T-cell (primary cell): Measurements from ENCODE around the gene STIM1. TPM values are rescaled to one million over a fixed set of nuclear protein-coding genes. Genes with fewer than 3 reads are reported as not detected.

Source experiments
- ATAC-seq, 4 experiments: fragments of 200-7000 bp in 3 of 4; fragments of 150-1000 bp in 1 of 4; cut with Tn5 transposase; replicated peaks in 1 of 4; 1 replicate in 3 of 4; 2 replicates in 1 of 4; pipeline ENCODE4 v1.10.0; 2021; ENCODE audit warnings: moderate library complexity in 3 of 4, mild to moderate bottlenecking in 2 of 4, moderate number of reproducible peaks in 1 of 4
- CTCF ChIA-PET, 2 donors: fragments of 300-600 bp; sonication (Branson Sonifier 250); formaldehyde crosslinking; loops; one replicate each; lab custom pipeline; 2022; ENCODE audit warnings: antibody characterized with exemption in 2 of 2; lab: Charles Lee
- POLR2A ChIA-PET, 2 donors: fragments of 300-600 bp; sonication (Branson Sonifier 250); formaldehyde crosslinking; loops; one replicate each; lab custom pipeline; 2022; ENCODE audit warnings: antibody characterized with exemption in 2 of 2; lab: Charles Lee
- DNase-seq, 35 experiments: peaks; one replicate each; pipeline versions ENCODE4 v3.0.0 to v3.0.0-alpha.2; 2013 to 2023
- H3K27ac ChIP-seq: one replicate; pipeline ENCODE4 v1.5.1; 2013; ENCODE audit warnings: low read length
- H3K27me3 ChIP-seq, 2 experiments: replicated peaks in 1 of 2; 1 replicate in 1 of 2; 2 replicates in 1 of 2; pipeline versions ENCODE4 v1.6.1 to v1.7.0; 2013; ENCODE audit warnings: low read length in 1 of 2, mixed read lengths in 1 of 2; ENCODE audit not compliant: control insufficient read depth in 2 of 2, insufficient read depth in 2 of 2; ENCODE audit errors: extremely low read depth in 1 of 2
- H3K36me3 ChIP-seq, 2 donors: 1 replicate in 1 of 2; 2 replicates in 1 of 2; pipeline versions ENCODE4 v1.6.1 to v1.7.0; 2013; ENCODE audit warnings: low read length in 1 of 2; ENCODE audit not compliant: control insufficient read depth in 2 of 2, insufficient read depth in 1 of 2; ENCODE audit errors: extremely low read depth in 1 of 2
- H3K4me1 ChIP-seq, 2 experiments: 1 replicate in 1 of 2; 2 replicates in 1 of 2; pipeline versions ENCODE4 v1.6.1 to v1.7.0; 2013; ENCODE audit warnings: low read length in 2 of 2, mixed read lengths in 1 of 2; ENCODE audit not compliant: insufficient read depth in 2 of 2, control insufficient read depth in 1 of 2; ENCODE audit errors: extremely low read depth in 1 of 2
- H3K4me3 ChIP-seq, 2 donors: 1 replicate in 1 of 2; 2 replicates in 1 of 2; pipeline versions ENCODE4 v1.5.1 to v1.7.0; 2013; ENCODE audit warnings: mild to moderate bottlenecking in 2 of 2, low read length in 1 of 2, moderate library complexity in 1 of 2; ENCODE audit not compliant: control insufficient read depth in 1 of 2; ENCODE audit errors: extremely low read depth in 1 of 2
- H3K9me3 ChIP-seq: 2 replicates; pipeline ENCODE4 v1.7.0; 2013
- H3K27ac Mint-ChIP-seq, 2 donors: one replicate each; pipeline ENCODE4 v1.8.0; 2020 to 2021; ENCODE audit warnings: mild to moderate bottlenecking in 2 of 2, mixed read lengths in 2 of 2
- H3K27me3 Mint-ChIP-seq, 2 donors: one replicate each; pipeline ENCODE4 v1.8.0; 2021 to 2022; ENCODE audit warnings: mixed read lengths in 2 of 2
- H3K36me3 Mint-ChIP-seq: one replicate; pipeline ENCODE4 v1.8.0; 2021; ENCODE audit warnings: mixed read lengths
- H3K4me1 Mint-ChIP-seq, 3 donors: one replicate each; pipeline ENCODE4 v1.8.0; 2020 to 2022; ENCODE audit warnings: mixed read lengths in 3 of 3, mild to moderate bottlenecking in 1 of 3
- H3K4me3 Mint-ChIP-seq, 3 donors: one replicate each; pipeline ENCODE4 v1.8.0; 2020 to 2022; ENCODE audit warnings: mild to moderate bottlenecking in 3 of 3, mixed read lengths in 3 of 3, moderate library complexity in 3 of 3
- H3K9me3 Mint-ChIP-seq, 3 donors: one replicate each; pipeline ENCODE4 v1.8.0; 2020 to 2022; ENCODE audit warnings: mixed read lengths in 3 of 3
- WGBS: methylation state at CpG from one replicate; pipeline ENCODE4 v1.1.5; 2013; ENCODE audit warnings: missing lambda C conversion rate; ENCODE audit not compliant: insufficient coverage; 5-methylcytosine and 5-hydroxymethylcytosine counted together
- total RNA-seq, 35 experiments: library from RNA in 6 of 35; stranded (reverse) in 6 of 35; fragments of 120-200 nt in 1 of 35; gene quantifications; one replicate each; pipeline versions ENCODE4 v1.2.1 to v1.2.4 and lab custom pipeline; 2013 to 2026

The STIM1 gene
- total RNA-seq, 5 donors from 2014 or later (not counting 1 experiment from before 2014, with no cell fraction given) = 87.6 to 139 (median 94.5) TPM

DNA sequence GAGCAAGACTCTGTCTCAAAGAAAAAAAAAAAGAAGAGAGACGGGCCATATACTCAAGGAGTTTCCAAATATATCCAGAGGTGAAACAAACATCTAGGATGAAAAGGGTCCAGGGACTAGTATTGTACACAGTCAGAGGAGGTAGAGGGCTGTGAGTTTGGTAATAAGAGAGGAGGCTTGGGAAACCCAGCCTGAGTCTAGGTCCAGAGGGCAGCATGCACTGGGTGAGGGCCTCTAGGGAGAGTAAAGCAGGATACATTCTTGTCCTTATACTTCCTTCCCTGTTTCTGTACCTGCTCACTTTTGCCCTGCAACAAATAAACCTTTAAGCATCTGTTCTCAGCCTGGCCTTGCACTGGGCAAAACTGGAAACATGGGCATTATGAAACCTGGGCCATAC lies 31.5 kb downstream of the STIM1 start:
- H3K4me3 ChIP-seq = no peak overlapping the region
- DNase-seq (no peak), ATAC-seq (no peak)
- H3K36me3 Mint-ChIP-seq = peaks cover 3% of the 10 kb centered on the region
- H3K27me3 Mint-ChIP-seq = no peaks in the 10 kb centered on the region
- no peaks in the 10 kb centered on the region for H3K9me3 Mint-ChIP-seq
- ChIA-PET POLR2A (no interaction called here), CTCF (interaction anchor here in 1 of 2 donors (0.7 kb wide), 1 partner anchor 32 kb away, joined by 6 read pairs; the partner anchor contains the start of gene STIM1)
- peak overlapping the region in 1 of 2 donors; percentile 6 for H3K27ac Mint-ChIP-seq
- peaks cover 0 to 4% of the 10 kb centered on the region in 2 donors for H3K36me3 ChIP-seq
- no peaks in the 10 kb centered on the region for H3K27me3 ChIP-seq
- peaks cover 62 to 78% (median 75%) of the 10 kb centered on the region in 3 donors for H3K4me1 Mint-ChIP-seq
- no peak overlapping the region for H3K27ac ChIP-seq
- no peaks in the 10 kb centered on the region for H3K9me3 ChIP-seq
- H3K4me1 ChIP-seq = peaks cover 9 to 38% of the 10 kb centered on the region in 2 experiments
- no CpG with 5 or more reads among the region's 1 CpG for WGBS
- peak overlapping the region in 1 of 3 donors; percentile 8 for H3K4me3 Mint-ChIP-seq

DNA sequence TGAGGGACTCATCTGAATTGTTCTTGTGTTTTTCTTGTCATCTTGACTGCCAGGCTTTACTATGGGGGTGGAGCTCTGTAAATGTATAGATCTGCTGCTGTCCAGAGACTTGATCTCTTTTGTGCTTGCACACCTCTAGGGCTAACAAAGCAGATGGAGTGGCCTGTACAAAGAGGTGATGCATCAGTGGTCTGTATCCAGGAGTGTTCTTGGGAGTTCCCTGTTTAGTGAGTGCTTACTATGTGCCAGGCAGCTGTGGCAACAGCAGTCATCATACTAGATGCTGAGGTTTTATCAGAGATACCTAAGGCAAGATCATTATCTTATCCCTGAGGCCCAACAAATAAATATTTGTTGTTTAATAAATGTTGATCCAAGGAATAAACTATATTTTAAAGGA lies 33.4 kb downstream of the STIM1 start:
- H3K4me1 Mint-ChIP-seq = peaks cover 63 to 81% (median 78%) of the 10 kb centered on the region in 3 donors

DNA sequence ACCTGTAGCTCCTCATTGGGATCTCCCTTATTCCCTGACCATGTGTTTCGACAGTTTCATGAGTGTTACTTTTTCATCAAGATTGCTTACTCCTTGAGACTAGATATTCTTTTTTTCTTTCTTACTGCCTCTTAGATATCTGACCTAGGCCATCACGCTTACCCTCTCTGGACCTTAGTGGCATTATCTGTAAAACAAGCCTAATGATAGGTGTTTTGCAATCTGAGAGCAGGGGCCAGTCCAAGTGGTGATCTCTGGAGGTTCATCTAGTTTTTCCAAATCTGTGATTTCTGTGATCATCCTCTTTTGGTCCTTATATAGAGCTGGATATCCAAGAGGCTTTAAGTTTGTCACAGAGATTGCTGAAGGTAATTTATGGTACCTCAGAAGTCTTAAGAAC lies 34.5 kb downstream of the STIM1 start:
- H3K9me3 ChIP-seq = no peaks in the 10 kb centered on the region
- H3K4me1 ChIP-seq = peaks cover 22 to 54% of the 10 kb centered on the region in 2 experiments
- H3K27me3 ChIP-seq = no peaks in the 10 kb centered on the region
- no peak overlapping the region for H3K27ac ChIP-seq
- Mint-ChIP-seq H3K4me1 (peaks cover 67 to 80% (median 76%) of the 10 kb centered on the region in 3 donors), H3K27ac (peak overlapping the region; percentile 5 to 17), H3K27me3 (no peaks in the 10 kb centered on the region), H3K4me3 (no peak overlapping the region), H3K36me3 (peaks cover 14% of the 10 kb centered on the region), H3K9me3 (no peaks in the 10 kb centered on the region)
- POLR2A ChIA-PET = interaction anchor here in 1 of 2 donors (0.6 kb wide), 1 partner anchor 147 kb away, joined by 5 read pairs; no protein-coding TSS in a partner anchor
- H3K4me3 ChIP-seq = no peak overlapping the region
- CTCF ChIA-PET = interaction anchor here in 1 of 2 donors (1.3 to 1.9 kb wide), 2 partner anchors 25 to 41 kb away, joined by 3 to 5 read pairs; no protein-coding TSS in a partner anchor
- DNase-seq (no peak), ATAC-seq (no peak)
- WGBS = no CpG with 5 or more reads among the region's 2 CpGs
- peaks cover 0 to 10% of the 10 kb centered on the region in 2 donors for H3K36me3 ChIP-seq

More for the DNA sequence above, 33.4 kb downstream of the STIM1 start:
- Histone ChIP-seq H3K36me3 (peaks cover 0 to 10% of the 10 kb centered on the region in 2 donors), H3K4me1 (peaks cover 18 to 48% of the 10 kb centered on the region in 2 experiments), H3K27ac (no peak overlapping the region), H3K4me3 (no peak overlapping the region), H3K9me3 (no peaks in the 10 kb centered on the region), H3K27me3 (no peaks in the 10 kb centered on the region)
- CTCF ChIA-PET = no interaction called here
- POLR2A ChIA-PET = no interaction called here
- H3K36me3 Mint-ChIP-seq = peaks cover 14% of the 10 kb centered on the region
- DNase-seq (no peak), ATAC-seq (no peak)
- H3K9me3 Mint-ChIP-seq = no peaks in the 10 kb centered on the region
- H3K27ac Mint-ChIP-seq = peak overlapping the region; percentile 72 to 74
- no peak overlapping the region for H3K4me3 Mint-ChIP-seq
- H3K27me3 Mint-ChIP-seq = no peaks in the 10 kb centered on the region

DNA sequence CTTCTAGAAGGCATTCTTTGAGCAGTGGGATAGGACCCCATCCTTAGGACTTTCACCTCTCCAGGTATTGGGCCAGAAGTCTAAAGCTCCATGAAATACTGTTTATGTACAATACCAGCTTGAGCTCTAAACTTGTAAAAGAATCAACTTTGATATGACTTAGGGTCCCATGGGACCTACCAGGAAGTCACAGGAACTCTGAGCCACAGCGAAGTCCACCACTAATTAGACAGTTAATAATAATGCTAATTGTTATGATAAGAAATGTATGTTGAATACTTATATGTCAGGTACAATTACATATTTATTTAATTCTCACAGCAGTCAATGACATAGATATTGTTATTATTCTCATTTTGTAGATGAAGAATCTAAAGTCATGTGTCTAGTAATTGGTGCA lies 35.3 kb downstream of the STIM1 start:
- ATAC-seq = no peak
- H3K9me3 Mint-ChIP-seq = no peaks in the 10 kb centered on the region
- no peak overlapping the region for H3K4me3 Mint-ChIP-seq
- Histone ChIP-seq H3K27ac (no peak overlapping the region), H3K4me1 (peaks cover 22 to 56% of the 10 kb centered on the region in 2 experiments), H3K36me3 (peaks cover 0 to 10% of the 10 kb centered on the region in 2 donors), H3K4me3 (no peak overlapping the region), H3K27me3 (no peaks in the 10 kb centered on the region), H3K9me3 (no peaks in the 10 kb centered on the region)
- no CpG with 5 or more reads among the region's 1 CpG for WGBS
- H3K36me3 Mint-ChIP-seq = peaks cover 14% of the 10 kb centered on the region
- ChIA-PET POLR2A (interaction anchor here in 1 of 2 donors (0.6 kb wide), 1 partner anchor 148 kb away, joined by 5 read pairs; no protein-coding TSS in a partner anchor), CTCF (interaction anchor here in 1 of 2 donors (0.9 to 1.9 kb wide), 3 partner anchors 24 to 42 kb away, joined by 3 to 5 read pairs (median 4); partner anchors contain the start of gene STIM1)
- H3K4me1 Mint-ChIP-seq = peaks cover 72 to 83% (median 80%) of the 10 kb centered on the region in 3 donors
- no peaks in the 10 kb centered on the region for H3K27me3 Mint-ChIP-seq
- H3K27ac Mint-ChIP-seq = no peak overlapping the region
- DNase-seq = no peak

DNA sequence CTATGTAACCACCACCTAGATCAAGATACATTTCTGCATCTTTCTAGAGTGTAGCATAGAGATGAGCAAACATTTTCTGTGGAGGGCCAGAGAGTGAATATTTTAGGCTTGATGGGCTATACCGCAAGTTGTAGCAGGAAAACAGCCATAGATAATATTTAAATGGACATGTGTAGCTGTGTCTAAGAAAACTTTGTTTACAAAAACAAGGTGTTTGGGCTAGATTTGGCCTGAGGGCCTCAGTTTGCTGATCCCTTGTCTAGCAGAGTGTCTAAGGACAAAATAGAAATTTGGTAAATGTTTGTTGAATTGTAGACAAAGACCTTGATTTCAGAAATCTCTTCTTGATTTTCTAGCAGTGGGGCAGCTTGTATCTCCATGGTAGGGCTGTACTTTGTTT lies 36.3 kb downstream of the STIM1 start:
- no peak overlapping the region for H3K27ac ChIP-seq
- ChIA-PET POLR2A (no interaction called here), CTCF (no interaction called here)
- H3K27me3 ChIP-seq = no peaks in the 10 kb centered on the region
- no peaks in the 10 kb centered on the region for H3K27me3 Mint-ChIP-seq
- no peak for ATAC-seq
- peaks cover 14% of the 10 kb centered on the region for H3K36me3 Mint-ChIP-seq
- no peak overlapping the region for H3K4me3 ChIP-seq
- H3K9me3 ChIP-seq = no peaks in the 10 kb centered on the region
- 100% methylated on average over 1 of the region's 1 CpG for WGBS
- H3K4me1 ChIP-seq = peaks cover 22 to 53% of the 10 kb centered on the region in 2 experiments
- H3K9me3 Mint-ChIP-seq = no peaks in the 10 kb centered on the region
- H3K27ac Mint-ChIP-seq = peak overlapping the region; percentile 0 to 41
- no peak overlapping the region for H3K4me3 Mint-ChIP-seq
- H3K36me3 ChIP-seq = peaks cover 0 to 10% of the 10 kb centered on the region in 2 donors
- DNase-seq = no peak
- H3K4me1 Mint-ChIP-seq = peaks cover 72 to 84% (median 81%) of the 10 kb centered on the region in 3 donors

DNA sequence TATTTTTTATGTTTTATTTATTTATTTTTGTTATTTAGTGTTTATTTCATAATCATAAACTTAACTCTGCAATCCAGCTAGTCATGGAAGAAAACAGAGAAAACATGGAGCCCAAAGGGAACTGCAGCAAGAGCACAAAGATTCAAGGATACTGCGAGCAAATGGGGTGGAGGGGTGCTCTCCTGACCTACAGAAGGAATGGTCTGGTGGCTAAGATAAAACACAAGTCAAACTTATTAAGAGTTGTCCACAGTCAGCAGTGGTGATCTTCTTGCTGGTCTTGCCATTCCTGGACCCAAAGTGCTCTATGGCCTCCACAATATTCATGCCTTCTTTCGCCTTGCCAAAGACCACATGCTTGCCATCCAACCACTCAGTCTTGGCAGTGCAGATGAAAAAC lies 36.7 kb downstream of the STIM1 start:
- H3K27ac Mint-ChIP-seq = peak overlapping the region in 1 of 2 donors; percentile 72
- no peak overlapping the region for H3K4me3 Mint-ChIP-seq
- Histone ChIP-seq H3K4me1 (peaks cover 22 to 49% of the 10 kb centered on the region in 2 experiments), H3K27ac (no peak overlapping the region), H3K36me3 (peaks cover 0 to 10% of the 10 kb centered on the region in 2 donors), H3K9me3 (no peaks in the 10 kb centered on the region), H3K4me3 (no peak overlapping the region), H3K27me3 (no peaks in the 10 kb centered on the region)
- no peaks in the 10 kb centered on the region for H3K9me3 Mint-ChIP-seq
- H3K36me3 Mint-ChIP-seq = peaks cover 14% of the 10 kb centered on the region
- peaks cover 72 to 82% (median 81%) of the 10 kb centered on the region in 3 donors for H3K4me1 Mint-ChIP-seq
- CTCF ChIA-PET = no interaction called here
- WGBS = 100% methylated on average over 1 of the region's 2 CpGs
- no peaks in the 10 kb centered on the region for H3K27me3 Mint-ChIP-seq
- POLR2A ChIA-PET = no interaction called here
- ATAC-seq = no peak
- DNase-seq = no peak
